Ecto neural progenitor cell (in vitro differentiated cells): ENCODE data around the gene MT1F.
"Not testable (repeated sequence)": the region's sequence is repeated elsewhere in the genome, so short reads cannot be mapped to it uniquely, and the experiment has no call there.

Experiments used
- DNase-seq: peaks from one replicate; pipeline ENCODE4 v3.0.0-alpha.2; 2018; ENCODE audit warnings: low spot score

The MT1F gene

GRCh38 chr16:56645311-56645710, 12.4 kb upstream of the MT1F start:
- DNase-seq = no peak

GRCh38 chr16:56645838-56646237, 11.9 kb upstream of the MT1F start:
- DNase-seq = no peak

- DNase-seq = no peak
Observed at GRCh38 chr16:56647641-56648431, 9.9 kb upstream of the MT1F start.

GRCh38 chr16:56649271-56649670, 8.5 kb upstream of the MT1F start:
- no peak for DNase-seq

- no peak for DNase-seq
Observed at GRCh38 chr16:56649820-56650219, 7.9 kb upstream of the MT1F start.

GRCh38 chr16:56651586-56651985, 6.2 kb upstream of the MT1F start, which contains the start of gene MT1B:
Gene MT1B, plus strand, starts transcription at chr16:56651886. Its CDS starts 68 bp downstream, at chr16:56651954.
- DNase-seq = no peak

GRCh38 chr16:56652600-56652999, 5.2 kb upstream of the MT1F start:
- DNase-seq = no peak

GRCh38 chr16:56653218-56653617, 4.5 kb upstream of the MT1F start:
- no peak for DNase-seq

- no peak for DNase-seq
Observed at GRCh38 chr16:56658327-56658875, 642 bp downstream of the MT1F start.

GRCh38 chr16:56662357-56663354, 4.9 kb downstream of the MT1F start:
- no peak for DNase-seq

GRCh38 chr16:56664506-56664905, 6.7 kb downstream of the MT1F start:
- DNase-seq = no peak

- not testable (repeated sequence) for DNase-seq
Observed at GRCh38 chr16:56665286-56666261, 7.8 kb downstream of the MT1F start.

GRCh38 chr16:56667581-56668571, 10.1 kb downstream of the MT1F start, which contains the start of gene MT1G:
Gene MT1G, minus strand, starts transcription at chr16:56668065. Its CDS starts 72 bp downstream, at chr16:56667993.
- no peak for DNase-seq

GRCh38 chr16:56669005-56669839, 11.5 kb downstream of the MT1F start, which contains the start of gene MT1H:
Gene MT1H, plus strand, starts transcription at chr16:56669814. Its CDS starts 71 bp downstream, at chr16:56669885.
- DNase-seq = no peak

- no peak for DNase-seq
Observed at GRCh38 chr16:56669840-56670619, 12.3 kb downstream of the MT1F start.

GRCh38 chr16:56670620-56670934, 12.8 kb downstream of the MT1F start:
- DNase-seq = no peak

- DNase-seq = not testable (repeated sequence)
Observed at GRCh38 chr16:56671691-56672090, 13.9 kb downstream of the MT1F start.

- DNase-seq = not testable (repeated sequence)
Observed at GRCh38 chr16:56672171-56672570, 14.4 kb downstream of the MT1F start.
